Measurements from ENCODE around the gene TNFSF12.

Gene TNFSF12

DNA sequence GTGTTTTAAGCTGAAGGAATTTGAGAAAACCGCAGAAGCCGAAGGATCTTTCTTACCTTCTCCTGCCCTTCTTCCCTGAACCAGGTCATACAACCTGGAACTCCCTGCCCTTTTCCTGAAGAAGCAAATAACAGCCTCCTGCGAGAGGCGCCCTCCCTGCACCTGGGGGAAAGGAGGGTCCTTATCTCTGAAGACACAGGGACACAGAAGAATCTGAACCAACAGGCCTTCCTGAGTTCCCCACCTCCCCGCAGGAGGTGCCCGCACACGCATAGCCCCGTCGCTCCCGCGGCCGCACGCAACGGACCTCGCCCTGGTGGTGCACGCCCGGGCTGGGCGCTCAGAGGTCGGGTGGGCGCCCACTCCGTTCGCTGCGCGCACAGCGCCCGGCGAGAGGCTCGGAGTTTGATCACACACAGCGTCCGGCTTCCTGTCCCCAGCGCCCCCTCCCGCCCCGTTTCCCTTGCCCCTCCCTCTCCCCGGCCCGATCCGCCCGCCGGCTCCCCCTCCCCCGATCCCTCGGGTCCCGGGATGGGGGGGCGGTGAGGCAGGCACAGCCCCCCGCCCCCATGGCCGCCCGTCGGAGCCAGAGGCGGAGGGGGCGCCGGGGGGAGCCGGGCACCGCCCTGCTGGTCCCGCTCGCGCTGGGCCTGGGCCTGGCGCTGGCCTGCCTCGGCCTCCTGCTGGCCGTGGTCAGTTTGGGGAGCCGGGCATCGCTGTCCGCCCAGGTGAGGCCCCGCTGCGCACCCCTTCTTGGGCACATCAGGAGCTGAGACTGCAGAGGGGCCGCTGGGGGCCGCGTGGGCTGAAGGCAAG, at the start of gene TNFSF12:
TNFSF12 (plus strand) TSS at position 474 of the 816 bp plus-strand sequence; CDS start at position 570, 96 bp downstream.
- DNase-seq, result peak; percentile 62

GRCh38 chr17:7499161-7499560, 49.7 kb upstream of the TNFSF12 start:
- no peak for DNase-seq

DNA sequence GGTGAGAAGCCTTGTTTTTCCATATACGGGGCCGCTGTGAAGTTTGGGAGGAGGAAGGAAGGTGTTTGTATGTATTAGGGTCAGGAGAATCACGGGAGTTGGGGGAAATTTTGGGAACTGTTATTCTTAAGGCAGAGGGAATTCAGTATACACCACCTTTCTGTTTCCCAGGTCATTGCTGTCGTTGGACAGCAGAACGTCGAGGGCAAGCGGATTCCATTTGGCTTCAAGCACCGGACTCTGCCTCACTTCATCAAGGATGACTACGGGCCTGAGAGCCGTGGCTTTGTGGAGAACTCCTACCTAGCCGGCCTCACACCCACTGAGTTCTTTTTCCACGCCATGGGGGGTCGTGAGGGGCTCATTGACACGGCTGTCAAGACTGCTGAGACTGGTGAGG, 47.1 kb upstream of the TNFSF12 start:
- DNase-seq, result no peak

- no peak for DNase-seq
Measured at GRCh38 chr17:7502171-7502847, 46.5 kb upstream of the TNFSF12 start.

DNA sequence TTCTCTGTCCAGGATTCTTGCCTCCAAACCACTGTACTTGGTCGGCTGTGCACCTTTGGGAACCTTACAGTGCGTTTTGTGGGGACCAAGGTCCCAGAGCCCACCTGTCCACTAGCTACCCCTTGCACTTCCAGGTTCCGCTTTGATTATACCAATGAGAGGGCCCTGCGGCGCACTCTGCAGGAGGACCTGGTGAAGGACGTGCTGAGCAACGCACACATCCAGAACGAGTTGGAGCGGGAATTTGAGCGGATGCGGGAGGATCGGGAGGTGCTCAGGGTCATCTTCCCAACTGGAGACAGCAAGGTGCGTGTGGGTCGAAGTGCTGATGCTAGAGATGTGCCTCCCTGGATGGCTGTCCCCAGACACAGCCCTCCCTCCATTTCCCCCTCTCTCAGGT, 45.9 kb upstream of the TNFSF12 start:
- DNase-seq, result no peak

DNA sequence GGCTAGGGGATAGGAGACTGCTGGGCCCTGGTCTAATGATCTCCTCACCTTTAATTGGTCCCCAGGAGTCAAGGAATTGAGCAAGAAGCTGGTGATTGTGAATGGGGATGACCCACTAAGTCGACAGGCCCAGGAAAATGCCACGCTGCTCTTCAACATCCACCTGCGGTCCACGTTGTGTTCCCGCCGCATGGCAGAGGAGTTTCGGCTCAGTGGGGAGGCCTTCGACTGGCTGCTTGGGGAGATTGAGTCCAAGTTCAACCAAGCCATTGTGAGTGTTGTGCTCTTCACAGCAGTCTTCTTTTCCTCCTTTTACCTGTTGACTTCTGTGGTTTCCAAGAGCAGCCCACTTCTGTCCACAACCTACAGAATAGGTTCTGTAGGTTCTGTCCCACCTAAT, 45.3 kb upstream of the TNFSF12 start:
- DNase-seq, result no peak

- DNase-seq, result no peak
Measured at GRCh38 chr17:7508145-7508544, 40.7 kb upstream of the TNFSF12 start.

DNA sequence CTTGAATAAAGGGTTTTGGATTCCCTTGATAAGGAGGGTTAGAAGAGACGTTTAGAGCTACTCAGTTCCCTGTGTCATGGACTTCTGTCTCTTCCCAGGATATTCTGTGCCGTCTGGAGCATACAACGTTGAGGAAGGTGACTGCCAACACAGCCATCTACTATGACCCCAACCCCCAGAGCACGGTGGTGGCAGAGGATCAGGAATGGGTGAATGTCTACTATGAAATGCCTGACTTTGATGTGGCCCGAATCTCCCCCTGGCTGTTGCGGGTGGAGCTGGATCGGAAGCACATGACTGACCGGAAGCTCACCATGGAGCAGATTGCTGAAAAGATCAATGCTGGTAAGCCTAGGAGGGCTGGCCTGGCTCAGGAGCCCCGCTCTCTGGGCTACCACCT, 40.0 kb upstream of the TNFSF12 start:
- DNase-seq, result no peak

DNA sequence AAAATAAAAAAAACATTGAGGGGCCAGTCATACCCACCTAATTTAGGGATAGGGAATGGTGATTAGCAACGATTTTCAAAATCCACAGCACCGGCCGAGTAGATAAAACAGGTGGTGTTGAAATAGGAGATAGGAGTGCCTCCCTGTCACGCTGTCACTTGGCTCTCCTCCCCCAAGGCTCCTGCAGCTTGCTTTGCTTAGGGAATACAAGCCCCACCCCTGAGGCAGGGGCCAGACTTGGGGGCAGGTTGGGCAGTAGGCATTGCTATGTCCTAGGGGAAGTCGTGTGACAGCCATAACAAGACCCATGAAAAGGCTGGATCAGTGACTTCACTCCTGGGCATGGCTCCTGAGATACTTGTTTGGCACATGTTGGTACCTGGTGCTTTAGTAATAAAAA, 38.9 kb upstream of the TNFSF12 start:
- no peak for DNase-seq

- no peak for DNase-seq
Measured at GRCh38 chr17:7511108-7511507, 37.8 kb upstream of the TNFSF12 start.

DNA sequence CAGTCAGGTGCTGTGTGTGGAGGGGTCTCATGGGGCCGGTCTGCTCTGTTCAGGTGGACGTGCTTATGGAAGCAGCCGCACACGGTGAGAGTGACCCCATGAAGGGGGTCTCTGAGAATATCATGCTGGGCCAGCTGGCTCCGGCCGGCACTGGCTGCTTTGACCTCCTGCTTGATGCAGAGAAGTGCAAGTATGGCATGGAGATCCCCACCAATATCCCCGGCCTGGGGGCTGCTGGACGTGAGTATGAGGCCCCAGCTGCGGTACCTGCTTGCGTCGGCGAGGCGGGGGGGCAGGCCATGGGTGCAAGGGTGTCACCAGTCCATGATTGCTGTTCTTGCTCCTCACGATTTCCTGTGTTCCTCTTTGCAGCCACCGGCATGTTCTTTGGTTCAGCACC, 36.8 kb upstream of the TNFSF12 start:
- no peak for DNase-seq

- no peak for DNase-seq
Measured at GRCh38 chr17:7512824-7513540, 35.9 kb upstream of the TNFSF12 start.

GRCh38 chr17:7513850-7514419, 34.9 kb upstream of the TNFSF12 start:
- no peak for DNase-seq

- no peak for DNase-seq
Measured at GRCh38 chr17:7515911-7516610, 32.8 kb upstream of the TNFSF12 start.

DNA sequence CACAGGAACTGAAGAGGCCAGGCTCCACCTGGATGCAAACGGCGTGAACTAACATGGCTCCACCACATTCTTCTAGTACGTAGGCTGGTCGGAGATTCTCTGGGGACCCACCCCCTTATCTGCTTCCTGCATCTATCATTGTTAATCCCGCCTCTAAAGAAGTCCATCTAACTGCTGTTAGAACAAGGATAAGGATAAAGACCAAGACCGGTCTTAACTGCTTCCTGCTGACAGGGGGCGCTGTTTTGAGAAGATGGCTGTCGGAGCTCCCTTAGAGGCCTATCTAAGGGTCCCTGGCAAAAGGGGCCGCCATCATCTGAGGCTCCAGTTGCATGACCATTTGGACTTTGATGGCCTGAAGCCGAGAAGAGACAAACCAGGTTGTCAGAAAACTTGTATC, 25.8 kb upstream of the TNFSF12 start:
- peak; percentile 58 for DNase-seq

GRCh38 chr17:7528842-7529241, 20.0 kb upstream of the TNFSF12 start:
- no peak for DNase-seq

DNA sequence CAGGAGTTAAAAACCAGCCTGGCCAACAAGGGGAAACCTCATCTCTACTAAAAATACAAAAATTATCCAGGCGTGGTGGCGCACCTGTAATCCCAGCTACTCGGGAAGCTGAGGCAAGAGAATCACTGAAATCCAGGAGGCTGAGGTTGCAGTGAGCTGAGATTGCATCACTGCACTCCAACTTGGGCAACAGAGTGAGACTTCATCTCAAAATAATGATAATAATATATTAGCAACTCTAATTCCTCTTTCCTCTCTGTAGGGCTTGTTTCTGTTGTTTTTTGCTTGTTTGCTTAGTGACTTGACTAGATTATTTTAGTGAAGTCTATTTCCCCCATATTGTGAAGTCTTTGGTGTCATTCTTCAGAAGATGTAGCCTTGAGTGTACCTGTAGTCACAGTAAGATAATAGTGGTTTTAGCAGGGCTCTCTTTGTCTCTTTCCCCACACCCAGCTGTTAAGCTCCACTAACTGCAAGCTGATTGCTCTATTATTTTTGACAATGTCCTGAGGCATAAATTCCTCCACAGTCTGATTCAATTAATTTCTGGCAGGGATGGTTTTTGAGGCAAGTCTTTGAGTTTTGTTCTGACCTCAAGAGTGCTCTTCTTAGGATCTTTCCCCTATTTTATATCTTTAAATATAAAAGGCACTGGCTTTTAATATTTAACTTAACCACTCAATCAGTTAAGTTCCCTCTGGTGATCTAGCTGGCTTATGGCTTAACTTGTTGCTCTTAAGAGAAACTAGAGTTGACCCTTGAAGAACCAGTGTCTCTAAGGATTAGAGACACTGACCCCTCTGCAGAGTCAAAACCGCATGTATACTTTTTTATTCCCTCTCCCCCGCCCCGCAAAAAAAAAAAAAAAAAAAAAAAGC, 18.6 kb upstream of the TNFSF12 start:
- no peak for DNase-seq

GRCh38 chr17:7538050-7538449, 10.8 kb upstream of the TNFSF12 start:
- no peak for DNase-seq

- DNase-seq, result no peak
Measured at GRCh38 chr17:7538891-7539545, 9.8 kb upstream of the TNFSF12 start.

DNA sequence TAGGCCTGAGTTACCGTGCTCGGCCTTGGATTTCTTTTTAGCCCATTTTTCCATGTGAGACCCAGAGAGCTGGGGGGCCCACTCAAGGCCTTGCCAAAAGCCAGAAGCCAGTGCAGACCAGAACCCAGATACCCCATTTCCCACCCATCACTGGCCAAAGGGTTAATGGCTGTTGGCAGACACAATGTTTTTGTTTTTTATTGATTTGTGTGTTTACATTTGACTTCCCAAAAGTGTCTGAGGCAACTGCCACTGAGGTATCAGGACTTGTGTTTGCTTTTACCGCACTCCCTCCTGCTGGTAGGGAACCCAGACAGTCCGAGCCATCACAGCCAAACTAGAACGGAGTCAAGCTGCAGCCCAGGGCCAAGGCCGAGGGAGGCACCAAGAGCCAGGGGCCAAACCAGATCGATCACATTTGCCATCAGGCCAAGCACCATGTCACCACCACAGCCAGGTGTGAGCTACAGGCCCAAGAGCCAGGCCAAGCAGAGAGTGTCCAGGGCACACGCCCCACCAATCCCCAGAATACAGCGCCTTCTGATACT, 7.7 kb upstream of the TNFSF12 start:
- DNase-seq, result no peak

DNA sequence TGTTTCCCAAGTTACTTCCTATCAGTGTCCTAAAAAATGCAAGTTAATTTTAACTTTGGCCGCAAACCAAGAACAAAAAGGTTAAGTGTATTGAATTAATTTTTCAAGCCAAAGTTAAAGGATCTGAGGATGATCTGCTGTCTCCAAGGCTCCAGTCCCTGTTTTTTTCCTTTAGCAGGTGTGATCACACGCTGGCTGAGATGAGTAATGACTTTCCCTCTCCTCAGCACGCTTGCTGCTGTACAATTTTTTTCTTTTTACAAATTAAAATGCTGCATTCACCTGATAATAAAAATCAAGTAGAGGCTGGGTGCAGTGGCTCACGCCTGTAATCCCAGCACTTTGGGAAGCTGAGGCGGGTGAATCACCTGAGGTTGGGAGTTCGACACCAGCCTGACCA, 3.9 kb upstream of the TNFSF12 start:
- DNase-seq, result no peak
